H1 (cell line): ENCODE data around the gene NUB1. TPM values are rescaled to one million over a fixed set of nuclear protein-coding genes. Genes with fewer than 3 reads are reported as not detected.

ENCODE experiments used
- CTCF ChIA-PET: fragments of 300-600 bp; sonication (Branson Sonifier 250); formaldehyde crosslinking; loops from one replicate; lab custom pipeline; 2021; ENCODE audit not compliant: partially characterized antibody; lab: Charles Lee
- POLR2A ChIA-PET: fragments of 300-600 bp; sonication (Branson Sonifier 250); formaldehyde crosslinking; loops from one replicate; lab custom pipeline; 2021; ENCODE audit warnings: inconsistent platforms; ENCODE audit not compliant: partially characterized antibody; lab: Charles Lee
- DNase-seq, 2 experiments: peaks; one replicate each; pipeline versions ENCODE4 v3.0.0 to v3.0.0-alpha.2; 2010 to 2022; ENCODE audit warnings: low spot score in 2 of 2, low read depth in 1 of 2, mixed read lengths in 1 of 2
- FAIRE-seq: peaks from 2 replicates; lab custom pipeline; 2011; peaks lifted over from hg19 to GRCh38; lab: Jason Lieb, UNC
- H2AFZ ChIP-seq: 2 replicates; pipeline ENCODE4 v1.8.1; 2012; ENCODE audit warnings: low read length, inconsistent platforms
- H2AK5ac ChIP-seq: 2 replicates; pipeline ENCODE4 v1.6.1; 2013; ENCODE audit warnings: low read depth, low read length
- H2BK120ac ChIP-seq: replicated peaks from 2 replicates; pipeline ENCODE3; 2013; ENCODE audit warnings: low read depth, low read length, inconsistent platforms
- H2BK12ac ChIP-seq: 2 replicates; pipeline ENCODE4 v1.6.1; 2013; ENCODE audit warnings: low read depth, low read length
- H2BK15ac ChIP-seq: 2 replicates; pipeline ENCODE4 v1.6.1; 2013; ENCODE audit warnings: low read length
- H2BK20ac ChIP-seq: 2 replicates; pipeline ENCODE4 v1.6.1; 2013; ENCODE audit warnings: low read length
- H2BK5ac ChIP-seq: 2 replicates; pipeline ENCODE4 v1.6.1; 2013; ENCODE audit warnings: low read depth, low read length
- H3K14ac ChIP-seq: 2 replicates; pipeline ENCODE4 v1.6.1; 2013; ENCODE audit warnings: inconsistent platforms; ENCODE audit not compliant: insufficient read length
- H3K18ac ChIP-seq: 2 replicates; pipeline ENCODE4 v1.6.1; 2013; ENCODE audit warnings: low read length; ENCODE audit errors: extremely low read depth
- H3K23ac ChIP-seq: 2 replicates; pipeline ENCODE4 v1.6.1; 2013; ENCODE audit warnings: inconsistent platforms; ENCODE audit not compliant: insufficient read length
- H3K23me2 ChIP-seq: 2 replicates; pipeline ENCODE4 v1.6.1; 2013; ENCODE audit warnings: low read depth, low read length
- H3K27ac ChIP-seq: 2 replicates; pipeline ENCODE4 v1.6.1; 2011; ENCODE audit warnings: low read depth, low read length, inconsistent platforms
- H3K27me3 ChIP-seq, 4 experiments: replicated peaks in 1 of 4; 1 replicate in 1 of 4; 2 replicates in 3 of 4; pipeline versions ENCODE4 v1.6.1 to v1.8.1; 2011 to 2013; ENCODE audit warnings: low read length in 3 of 4, mild to moderate bottlenecking in 3 of 4, inconsistent platforms in 2 of 4, mixed read lengths in 2 of 4, moderate library complexity in 1 of 4; ENCODE audit not compliant: control insufficient read depth in 3 of 4, insufficient read depth in 3 of 4; ENCODE audit errors: extremely low read depth in 1 of 4
- H3K36me3 ChIP-seq, 4 experiments: 2 replicates each; pipeline versions ENCODE4 v1.6.1 to v1.8.1; 2011 to 2013; ENCODE audit warnings: mild to moderate bottlenecking in 4 of 4, low read length in 3 of 4, moderate library complexity in 2 of 4, control low read depth in 1 of 4, inconsistent platforms in 1 of 4; ENCODE audit not compliant: insufficient read depth in 4 of 4, control insufficient read depth in 2 of 4
- H3K4ac ChIP-seq: replicated peaks from 2 replicates; pipeline ENCODE3; 2013; ENCODE audit warnings: low read length, low read depth, mixed read lengths, inconsistent platforms; ENCODE audit not compliant: insufficient read length
- H3K4me1 ChIP-seq, 4 experiments: replicated peaks in 1 of 4; 1 replicate in 1 of 4; 2 replicates in 3 of 4; pipeline versions ENCODE4 v1.6.1 to v1.8.1; 2011 to 2013; ENCODE audit warnings: low read length in 3 of 4, inconsistent platforms in 2 of 4, mixed read lengths in 1 of 4; ENCODE audit not compliant: insufficient read depth in 4 of 4, control insufficient read depth in 3 of 4
- H3K4me2 ChIP-seq, 2 experiments: 2 replicates each; pipeline versions ENCODE4 v1.6.1 to v1.8.1; 2011 to 2013; ENCODE audit warnings: low read depth in 2 of 2, low read length in 2 of 2, control low read depth in 1 of 2, inconsistent platforms in 1 of 2, mild to moderate bottlenecking in 1 of 2; ENCODE audit not compliant: insufficient read depth in 1 of 2
- H3K4me3 ChIP-seq, 4 experiments: fragments of 200-600, 300-600 bp in 1 of 4; sonication (generic), shearing (Covaris generic), sonication (Bioruptor Twin) in 1 of 4; 2 replicates each; pipeline versions ENCODE4 v1.5.1 to v1.8.1; 2011 to 2016; ENCODE audit warnings: low read length in 4 of 4, low read depth in 3 of 4, control low read depth in 2 of 4, inconsistent platforms in 2 of 4, mild to moderate bottlenecking in 2 of 4, mixed read lengths in 1 of 4, moderate library complexity in 1 of 4; ENCODE audit not compliant: insufficient read depth in 2 of 4; ENCODE audit errors: extremely low read depth in 1 of 4
- H3K56ac ChIP-seq: replicated peaks from 2 replicates; pipeline ENCODE3; 2013; ENCODE audit warnings: low read depth, mild to moderate bottlenecking, mixed read lengths, low read length, inconsistent platforms; ENCODE audit not compliant: insufficient read length
- H3K79me1 ChIP-seq: 2 replicates; pipeline ENCODE4 v1.6.1; 2013; ENCODE audit warnings: low read depth, low read length, control low read depth
- H3K79me2 ChIP-seq, 2 experiments: 2 replicates each; pipeline versions ENCODE4 v1.6.1 to v1.8.1; 2012 to 2013; ENCODE audit warnings: low read length in 2 of 2, mild to moderate bottlenecking in 2 of 2, inconsistent platforms in 1 of 2; ENCODE audit not compliant: insufficient read depth in 2 of 2, control insufficient read depth in 1 of 2
- H3K9ac ChIP-seq, 4 experiments: replicated peaks in 1 of 4; 1 replicate in 1 of 4; 2 replicates in 3 of 4; pipeline versions ENCODE4 v1.6.1 to v1.8.1; 2011 to 2013; ENCODE audit warnings: low read depth in 3 of 4, low read length in 3 of 4, control low read depth in 2 of 4, mild to moderate bottlenecking in 2 of 4, moderate library complexity in 2 of 4, inconsistent platforms in 1 of 4; ENCODE audit errors: extremely low read depth in 1 of 4
- H3K9me3 ChIP-seq, 2 experiments: 2 replicates each; pipeline versions ENCODE4 v1.6.1 to v1.8.1; 2012 to 2013; ENCODE audit warnings: mild to moderate bottlenecking in 2 of 2, moderate library complexity in 2 of 2, control low read depth in 1 of 2, inconsistent platforms in 1 of 2, low read depth in 1 of 2, low read length in 1 of 2, mixed read lengths in 1 of 2; ENCODE audit not compliant: insufficient read depth in 2 of 2
- H4K20me1 ChIP-seq, 2 experiments: replicated peaks in 1 of 2; 2 replicates each; pipeline versions ENCODE3 to v1.8.1; 2011 to 2013; ENCODE audit warnings: inconsistent platforms in 2 of 2, low read length in 2 of 2, mild to moderate bottlenecking in 1 of 2; ENCODE audit not compliant: insufficient read depth in 2 of 2, control insufficient read depth in 1 of 2
- H4K5ac ChIP-seq: 2 replicates; pipeline ENCODE4 v1.6.1; 2013; ENCODE audit warnings: low read length, low read depth, mixed read lengths, inconsistent platforms; ENCODE audit not compliant: insufficient read length
- H4K8ac ChIP-seq: 2 replicates; pipeline ENCODE4 v1.8.0; 2013; ENCODE audit warnings: mild to moderate bottlenecking, moderate library complexity, low read length, inconsistent platforms; ENCODE audit not compliant: insufficient read depth; ENCODE audit errors: extremely low read depth
- H4K91ac ChIP-seq: replicated peaks from 2 replicates; pipeline ENCODE3; 2013; ENCODE audit warnings: low read length, mixed read lengths, inconsistent platforms; ENCODE audit not compliant: insufficient read length
- JUND ChIP-seq: IDR thresholded peaks from 2 replicates; pipeline ENCODE4 v1.6.1; 2011; ENCODE audit warnings: mild to moderate bottlenecking, improper control_type of control experiment, low read length
- KDM1A ChIP-seq: fragments of 200-600, 300-600 bp; sonication (generic); IDR thresholded peaks from 2 replicates; pipeline ENCODE4 v1.7.1; 2016; ENCODE audit warnings: mild to moderate bottlenecking, low read length, borderline replicate concordance
- RAD21 ChIP-seq, 2 experiments: IDR thresholded peaks in 1 of 2; conservative IDR thresholded peaks in 1 of 2; 2 replicates each; pipeline ENCODE4 v1.6.1; 2011; ENCODE audit warnings: low read depth in 2 of 2, low read length in 2 of 2, improper control_type of control experiment in 1 of 2, inconsistent platforms in 1 of 2, mild to moderate bottlenecking in 1 of 2, moderate library complexity in 1 of 2
- WGBS, 2 experiments: shearing (Covaris generic) in 1 of 2; methylation state at CpG; one replicate each; pipeline versions ENCODE4 v1.1.6 to v1.1.7; 2013 to 2015; ENCODE audit warnings: low lambda C conversion rate in 2 of 2, mixed read lengths in 2 of 2, inconsistent platforms in 1 of 2, low coverage in 1 of 2, missing lambda C conversion rate in 1 of 2; ENCODE audit not compliant: insufficient replicate concordance in 2 of 2, insufficient coverage in 1 of 2, insufficient read length in 1 of 2; ENCODE audit errors: extremely low coverage in 1 of 2, missing lambda C conversion rate in 1 of 2; 5-methylcytosine and 5-hydroxymethylcytosine counted together
- polyA plus RNA-seq, 7 experiments: library from polyadenylated mRNA; depleted of rRNA in 3 of 7; stranded (reverse) in 5 of 7; unstranded in 2 of 7; fragments of >200 nt in 5 of 7; fragments of 200-250 nt in 2 of 7; gene quantifications; 1 replicate in 5 of 7; 2 replicates in 1 of 7; 4 replicates in 1 of 7; pipeline versions ENCODE4 v1.2.1 to v1.2.3, GENCODE V29; 2011 to 2013; ENCODE audit warnings: missing spikeins in 2 of 7, mixed read lengths in 2 of 7
- total RNA-seq: library from RNA; stranded (reverse); fragmentation: NEBNext Ultra II Directional; extraction: Animal tissue kit (Norgen Biotek cat#: 25700); gene quantifications from 2 replicates; pipeline ENCODE4 v1.2.1, GENCODE V29; 2021

Gene NUB1
- total and polyA plus RNA-seq, 2 of the 8 experiments (the other 6 are each of a cell fraction or from before 2014, with no cell fraction given): 22.1 to 43.5 TPM

DNA sequence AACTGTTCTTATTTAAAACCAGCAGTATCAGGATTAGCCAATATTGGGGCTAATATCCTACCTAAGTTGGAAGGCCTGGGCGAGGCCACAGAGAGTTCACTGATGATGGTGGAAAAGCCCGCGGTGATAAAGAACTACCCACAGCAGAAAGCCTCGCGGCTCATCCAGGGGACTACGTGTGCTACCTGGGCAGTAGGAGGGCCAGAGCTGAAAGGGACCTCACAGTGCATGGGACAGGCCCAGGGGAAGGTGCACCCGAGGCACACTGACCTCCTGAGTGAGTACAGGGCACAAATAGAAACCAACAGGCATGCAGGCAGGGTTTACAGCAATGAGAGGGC, 66.9 kb downstream of the NUB1 start:
- Histone ChIP-seq H3K4me1 (peaks cover 0 to 22% (median 16%) of the 10 kb centered on the region in 4 experiments; a peak in 6 of 7 replicates), H2AK5ac (0 out of 2 replicates have a peak overlapping the region, but pooled peaks have one; percentile 32), H3K4me2 (peak overlapping the region; percentile 90 to 97), H4K8ac (no peak overlapping the region; the same call in 1 of the 2 replicates), H3K23ac (no peak overlapping the region), H2BK120ac (peak overlapping the region; percentile 65), H2BK15ac (peak overlapping the region; percentile 21; the same call in 1 of the 2 replicates), H3K4me3 (peak overlapping the region; percentile 69 to 84 (median 80); a peak in 6 of 8 replicates), H3K27ac (no peak overlapping the region), H3K79me2 (no peaks in the 10 kb centered on the region), H4K5ac (no peak overlapping the region), H3K36me3 (no peaks in the 10 kb centered on the region; a peak in 1 of 8 replicates), H2BK5ac (peak overlapping the region; percentile 13; the same call in 1 of the 2 replicates), H3K18ac (no peak overlapping the region), H4K20me1 (peaks cover 0 to 2% of the 10 kb centered on the region in 2 experiments), H3K79me1 (no peaks in the 10 kb centered on the region; the same call in 1 of the 2 replicates), H3K14ac (no peak overlapping the region), H2BK20ac (no peak overlapping the region), H3K9ac (peak overlapping the region in 2 of 4 experiments; percentile 16 to 20; a peak in 3 of 7 replicates), H3K9me3 (no peaks in the 10 kb centered on the region), H4K91ac (no peak overlapping the region), H2AFZ (0 out of 2 replicates have a peak overlapping the region, but pooled peaks have one; percentile 25), H3K27me3 (peaks cover 0 to 25% (median 15%) of the 10 kb centered on the region in 4 experiments; a peak in 5 of 7 replicates), H3K23me2 (peaks cover 21% of the 10 kb centered on the region), H3K56ac (no peak overlapping the region), H2BK12ac (peak overlapping the region; percentile 99), H3K4ac (no peak overlapping the region)
- FAIRE-seq (no peak), DNase-seq (no peak)
- ChIA-PET CTCF (interaction anchor here (0.9 to 1.9 kb wide), 2 partner anchors 22 to 40 kb away, joined by 3 to 4 read pairs; no protein-coding TSS in a partner anchor), POLR2A (interaction anchor here (1.4 kb wide), 1 partner anchor 40 kb away, joined by 3 read pairs; no protein-coding TSS in a partner anchor)
- TF ChIP-seq JUND: no peak
- TF ChIP-seq KDM1A: no peak
- peak in 1 of 2 experiments; percentile 10; a peak in 2 of 4 replicates for TF ChIP-seq RAD21 (IDR thresholded peaks at IDR 0.05 in 1 of 2, conservative IDR thresholded peaks at IDR 0.05 in 1 of 2; ENCODE audit: low read depth in 2 of 2, low read length in 2 of 2)
- WGBS, 2 experiments: 72% methylated on average over 7 of the region's 7 CpGs; no CpG with 5 or more reads in 1 of the 2 experiments
